ENCODE data around the gene NYNRIN. TPM values are rescaled to one million over a fixed set of nuclear protein-coding genes. Genes with fewer than 3 reads are reported as not detected.
A peak's percentile ranks its signal among the peaks of the same experiment; 100 is the strongest.

NYNRIN gene
- total and polyA plus RNA-seq, 5 experiments from 2014 or later, result 0.13 to 0.36 (median 0.29) TPM; not detected in 2

- Mint-ChIP-seq H3K36me3 (peaks cover 0 to 7% (median 5%) of the 10 kb centered on the region in 3 donors), H3K4me3 (peak overlapping the region in 1 of 10 donors; percentile 78), H3K27me3 (peaks cover 28 to 65% (median 43%) of the 10 kb centered on the region in 5 donors), H3K27ac (peak overlapping the region in 1 of 10 donors; percentile 39), H3K9me3 (peaks cover 0 to 10% (median 0%) of the 10 kb centered on the region in 9 donors), H3K4me1 (peaks cover 14 to 43% (median 26%) of the 10 kb centered on the region in 4 donors)
- ATAC-seq (no peak), DNase-seq (no peak)
- POLR2A ChIA-PET, result interaction anchor here (2.0 kb wide), 1 partner anchor 66 kb away, joined by 21 read pairs; the partner anchor contains the start of genes CBLN3 and KHNYN
These were observed 34.0 kb upstream of the NYNRIN start for GRCh38 chr14:24364841-24365240.

GRCh38 chr14:24365600-24366412, 33.0 kb upstream of the NYNRIN start:
- POLR2A ChIA-PET, result interaction anchor here (1.1 to 2.0 kb wide), 8 partner anchors 27 to 124 kb away, joined by 3 to 21 read pairs (median 3); partner anchors contain the start of genes CBLN3 and KHNYN
- Mint-ChIP-seq H3K9me3 (peaks cover 0 to under 1% (median 0%) of the 10 kb centered on the region in 9 donors), H3K27ac (peak overlapping the region in 4 of 10 donors; percentile 18 to 76 (median 56)), H3K36me3 (peaks cover 0 to under 1% (median 0%) of the 10 kb centered on the region in 3 donors), H3K4me1 (peaks cover 14 to 43% (median 26%) of the 10 kb centered on the region in 4 donors), H3K27me3 (peaks cover 27 to 65% (median 41%) of the 10 kb centered on the region in 5 donors), H3K4me3 (peak overlapping the region; percentile 62 to 87 (median 80))
- ATAC-seq, result peak; percentile 71
- peak; percentile 32 to 76 (median 52) for DNase-seq

GRCh38 chr14:24366413-24366720, 32.4 kb upstream of the NYNRIN start:
- peak overlapping the region in 9 of 10 donors; percentile 62 to 87 (median 80) for H3K4me3 Mint-ChIP-seq
- peak; percentile 14 to 48 for ATAC-seq

GRCh38 chr14:24366721-24367513, 31.9 kb upstream of the NYNRIN start:
- Mint-ChIP-seq H3K4me1 (peaks cover 14 to 43% (median 26%) of the 10 kb centered on the region in 4 donors), H3K9me3 (no peaks in the 10 kb centered on the region), H3K4me3 (peak overlapping the region; percentile 64 to 87 (median 80)), H3K36me3 (no peaks in the 10 kb centered on the region), H3K27me3 (peaks cover 27 to 60% (median 37%) of the 10 kb centered on the region in 5 donors), H3K27ac (peak overlapping the region in 1 of 10 donors; percentile 62)
- POLR2A ChIA-PET, result interaction anchor here (1.1 to 2.0 kb wide), 7 partner anchors 28 to 125 kb away, joined by 3 to 21 read pairs (median 3); partner anchors contain the start of genes CBLN3 and KHNYN
- DNase-seq (peak in 4 of 10 donors; percentile 24 to 64 (median 32)), ATAC-seq (peak in 1 of 2 donors; percentile 14)

More at GRCh38 chr14:24366413-24366720, 32.4 kb upstream of the NYNRIN start:
- Mint-ChIP-seq H3K27me3 (peaks cover 27 to 65% (median 41%) of the 10 kb centered on the region in 5 donors), H3K9me3 (no peaks in the 10 kb centered on the region), H3K36me3 (no peaks in the 10 kb centered on the region), H3K4me1 (peaks cover 14 to 43% (median 26%) of the 10 kb centered on the region in 4 donors), H3K27ac (no peak overlapping the region)
- POLR2A ChIA-PET, result interaction anchor here (1.1 to 2.0 kb wide), 8 partner anchors 28 to 124 kb away, joined by 3 to 21 read pairs (median 3); partner anchors contain the start of genes CBLN3 and KHNYN
- DNase-seq, result peak in 2 of 10 donors; percentile 23 to 28

GRCh38 chr14:24367514-24368211, 31.1 kb upstream of the NYNRIN start, which contains the start of gene NFATC4:
NFATC4 (plus strand) TSS chr14:24368184; CDS start chr14:24368341, 157 bp downstream.
- Mint-ChIP-seq H3K4me3 (peak within 1 kb of the TSS; percentile 64 to 87 (median 80)), H3K27ac (peak within 1 kb of the TSS in 3 of 10 donors; percentile 17 to 62 (median 62)), H3K9me3 (no peaks in the 10 kb centered on the region), H3K36me3 (no peaks in the 10 kb centered on the region), H3K27me3 (peaks cover 27 to 54% (median 32%) of the 10 kb centered on the region in 5 donors), H3K4me1 (peaks cover 14 to 43% (median 26%) of the 10 kb centered on the region in 4 donors)
- POLR2A ChIA-PET, result interaction anchor here (1.0 to 1.4 kb wide), 3 partner anchors 11 to 62 kb away, joined by 3 read pairs; partner anchors contain the start of genes CBLN3 and KHNYN
- DNase-seq (no peak), ATAC-seq (no peak)

- H3K27me3 Mint-ChIP-seq, result peaks cover 23 to 48% (median 28%) of the 10 kb centered on the region in 5 donors
- peak overlapping the region in 1 of 10 donors; percentile 38 for H3K27ac Mint-ChIP-seq
- POLR2A ChIA-PET, result interaction anchor here (1.0 to 1.4 kb wide), 3 partner anchors 10 to 62 kb away, joined by 3 read pairs; partner anchors contain the start of genes CBLN3 and KHNYN
- H3K9me3 Mint-ChIP-seq, result no peaks in the 10 kb centered on the region
- peaks cover 14 to 43% (median 26%) of the 10 kb centered on the region in 4 donors for H3K4me1 Mint-ChIP-seq
- DNase-seq (no peak), ATAC-seq (no peak)
- peak overlapping the region in 9 of 10 donors; percentile 4 to 81 (median 62) for H3K4me3 Mint-ChIP-seq
- H3K36me3 Mint-ChIP-seq, result no peaks in the 10 kb centered on the region
These were observed 30.6 kb upstream of the NYNRIN start for GRCh38 chr14:24368212-24368561.

GRCh38 chr14:24368562-24369252, 30.1 kb upstream of the NYNRIN start:
- Mint-ChIP-seq H3K36me3 (no peaks in the 10 kb centered on the region), H3K4me3 (peak overlapping the region; percentile 48 to 81 (median 70)), H3K4me1 (peaks cover 14 to 43% (median 26%) of the 10 kb centered on the region in 4 donors), H3K27ac (peak overlapping the region in 3 of 10 donors; percentile 17 to 62 (median 38)), H3K9me3 (no peaks in the 10 kb centered on the region), H3K27me3 (peaks cover 23 to 46% (median 27%) of the 10 kb centered on the region in 5 donors)
- ATAC-seq, result peak; percentile 35 to 66
- POLR2A ChIA-PET, result interaction anchor here (1.0 to 1.4 kb wide), 3 partner anchors 10 to 61 kb away, joined by 3 read pairs; partner anchors contain the start of genes CBLN3 and KHNYN
- peak in 8 of 10 donors; percentile 25 to 75 (median 54) for DNase-seq

- no peak for DNase-seq
- Mint-ChIP-seq H3K36me3 (no peaks in the 10 kb centered on the region), H3K4me3 (peak overlapping the region in 9 of 10 donors; percentile 37 to 76 (median 71)), H3K27ac (no peak overlapping the region), H3K27me3 (peaks cover 24 to 46% (median 31%) of the 10 kb centered on the region in 5 donors), H3K9me3 (no peaks in the 10 kb centered on the region), H3K4me1 (peaks cover 14 to 43% (median 26%) of the 10 kb centered on the region in 4 donors)
- POLR2A ChIA-PET, result no interaction called here
- no peak for ATAC-seq
These were observed 29.3 kb upstream of the NYNRIN start for GRCh38 chr14:24369463-24369862.

- POLR2A ChIA-PET, result interaction anchor here (0.9 kb wide), 1 partner anchor 37 kb away, joined by 3 read pairs; no protein-coding TSS in a partner anchor
- H3K27ac Mint-ChIP-seq, result no peak overlapping the region
- ATAC-seq (no peak), DNase-seq (no peak)
- H3K4me3 Mint-ChIP-seq, result no peak overlapping the region
- no peaks in the 10 kb centered on the region for H3K36me3 Mint-ChIP-seq
- no peaks in the 10 kb centered on the region for H3K9me3 Mint-ChIP-seq
- peaks cover 22 to 40% (median 31%) of the 10 kb centered on the region in 5 donors for H3K27me3 Mint-ChIP-seq
- peaks cover 14 to 41% (median 26%) of the 10 kb centered on the region in 4 donors for H3K4me1 Mint-ChIP-seq
These were observed 28.7 kb upstream of the NYNRIN start for GRCh38 chr14:24369907-24370687.

GRCh38 chr14:24370748-24371147, 28.1 kb upstream of the NYNRIN start:
- DNase-seq (no peak), ATAC-seq (no peak)
- no peak overlapping the region for H3K4me3 Mint-ChIP-seq
- POLR2A ChIA-PET, result interaction anchor here (0.9 kb wide), 1 partner anchor 37 kb away, joined by 3 read pairs; no protein-coding TSS in a partner anchor
- no peak overlapping the region for H3K27ac Mint-ChIP-seq
- H3K27me3 Mint-ChIP-seq, result peaks cover 16 to 33% (median 28%) of the 10 kb centered on the region in 5 donors
- peaks cover 9 to 35% (median 21%) of the 10 kb centered on the region in 4 donors for H3K4me1 Mint-ChIP-seq
- H3K36me3 Mint-ChIP-seq, result no peaks in the 10 kb centered on the region
- no peaks in the 10 kb centered on the region for H3K9me3 Mint-ChIP-seq

Measured in naive thymus-derived CD8-positive, alpha-beta T cell (primary cell).